Peyer's patch (tissue), 4 donors: ENCODE data around the gene PRSS48. TPM values are rescaled to one million over a fixed set of nuclear protein-coding genes. Genes with fewer than 3 reads are reported as not detected.

Experiments
- DNase-seq, 3 donors: peaks; one replicate each; pipeline ENCODE4 v3.0.0-alpha.2; 2017 to 2019
- H3K27ac ChIP-seq, 4 donors: fragments of 200-600 bp; sonication (generic); one replicate each; pipeline ENCODE4 v1.5.1; 2016 to 2019
- H3K27me3 ChIP-seq, 2 donors: fragments of 200-600 bp; sonication (generic); one replicate each; pipeline ENCODE4 v1.5.1; 2019
- H3K36me3 ChIP-seq, 3 donors: fragments of 200-600 bp; sonication (generic); one replicate each; pipeline ENCODE4 v1.5.1; 2016 to 2019
- H3K4me1 ChIP-seq, 4 donors: fragments of 200-600 bp; sonication (generic); one replicate each; pipeline ENCODE4 v1.5.1; 2016 to 2019
- H3K4me3 ChIP-seq, 4 donors: fragments of 200-600 bp; sonication (generic); 1 replicate in 3 of 4; 2 replicates in 1 of 4; pipeline ENCODE4 v1.5.1; 2016 to 2019; ENCODE audit warnings: mild to moderate bottlenecking in 1 of 4
- H3K9me3 ChIP-seq, 4 donors: fragments of 200-600 bp; sonication (generic); one replicate each; pipeline ENCODE4 v1.5.1; 2016 to 2019; ENCODE audit warnings: mild to moderate bottlenecking in 1 of 4
- CTCF ChIP-seq, 6 experiments: fragments of 450-650 bp in 4 of 6; fragments of 200-600 bp in 2 of 6; sonication (generic) in 1 of 6; IDR thresholded peaks; one replicate each; pipeline ENCODE4 v1.5.1; 2017 to 2019; ENCODE audit warnings: antibody characterized with exemption in 6 of 6, mild to moderate bottlenecking in 3 of 6, moderate library complexity in 1 of 6
- POLR2A ChIP-seq, 2 donors: fragments of 450-650 bp; IDR thresholded peaks; one replicate each; pipeline ENCODE4 v1.5.1; 2017; ENCODE audit warnings: antibody characterized with exemption in 2 of 2, mild to moderate bottlenecking in 2 of 2, moderate library complexity in 2 of 2
- total RNA-seq, 4 donors: library from RNA; depleted of rRNA; stranded (reverse); fragments of >200 nt; gene quantifications; one replicate each; pipeline ENCODE4 v1.1.0, GENCODE V29; 2016

The PRSS48 gene
- total RNA-seq: not detected

- Histone ChIP-seq H3K4me1 (peaks cover 0 to 4% (median 0%) of the 10 kb centered on the region in 4 donors), H3K27me3 (no peaks in the 10 kb centered on the region), H3K4me3 (no peak within 1 kb of the TSS), H3K27ac (no peak within 1 kb of the TSS), H3K36me3 (no peaks in the 10 kb centered on the region), H3K9me3 (no peaks in the 10 kb centered on the region)
- TF ChIP-seq POLR2A (IDR thresholded peaks at IDR 0.05) (no peak), CTCF (IDR thresholded peaks at IDR 0.05) (peak in 4 of 6 experiments; percentile 49 to 75 (median 66))
- DNase-seq: peak; percentile 16 to 85 (median 76)
Observed at GRCh38 chr4:151276787-151277562, at the start of gene PRSS48. Gene PRSS48 (plus strand): TSS chr4:151277161. CDS start chr4:151277173, 12 bp downstream.

GRCh38 chr4:151227172-151227571 lies 49.8 kb upstream of the PRSS48 start:
- H3K27me3 ChIP-seq: no peaks in the 10 kb centered on the region
- TF ChIP-seq CTCF (IDR thresholded peaks at IDR 0.05) (no peak), POLR2A (IDR thresholded peaks at IDR 0.05) (no peak)
- no peaks in the 10 kb centered on the region for H3K4me1 ChIP-seq
- peak overlapping the region in 2 of 4 donors; percentile 28 to 55 for H3K27ac ChIP-seq
- no peaks in the 10 kb centered on the region for H3K36me3 ChIP-seq
- H3K9me3 ChIP-seq: no peaks in the 10 kb centered on the region
- no peak for DNase-seq
- H3K4me3 ChIP-seq: peak overlapping the region in 3 of 4 donors; percentile 2 to 23 (median 3)

- H3K4me3 ChIP-seq: peak overlapping the region in 3 of 4 donors; percentile 0 to 23 (median 2)
- peak in 1 of 3 donors; percentile 60 for DNase-seq
- no peaks in the 10 kb centered on the region for H3K9me3 ChIP-seq
- no peak for TF ChIP-seq CTCF (IDR thresholded peaks at IDR 0.05)
- TF ChIP-seq POLR2A (IDR thresholded peaks at IDR 0.05): no peak
- H3K4me1 ChIP-seq: no peaks in the 10 kb centered on the region
- H3K27ac ChIP-seq: peak overlapping the region in 2 of 4 donors; percentile 28 to 55
- H3K36me3 ChIP-seq: no peaks in the 10 kb centered on the region
- H3K27me3 ChIP-seq: no peaks in the 10 kb centered on the region
Observed at GRCh38 chr4:151227731-151228130, 49.2 kb upstream of the PRSS48 start.

- TF ChIP-seq POLR2A (IDR thresholded peaks at IDR 0.05) (no peak), CTCF (IDR thresholded peaks at IDR 0.05) (no peak)
- Histone ChIP-seq H3K4me3 (no peak overlapping the region), H3K9me3 (no peaks in the 10 kb centered on the region), H3K27me3 (no peaks in the 10 kb centered on the region), H3K4me1 (no peaks in the 10 kb centered on the region), H3K27ac (peak overlapping the region in 2 of 4 donors; percentile 28 to 55), H3K36me3 (no peaks in the 10 kb centered on the region)
- no peak for DNase-seq
Observed at GRCh38 chr4:151228189-151229119, 48.5 kb upstream of the PRSS48 start.

- H3K27me3 ChIP-seq: no peaks in the 10 kb centered on the region
- no peaks in the 10 kb centered on the region for H3K36me3 ChIP-seq
- no peak for TF ChIP-seq POLR2A (IDR thresholded peaks at IDR 0.05)
- TF ChIP-seq CTCF (IDR thresholded peaks at IDR 0.05): no peak
- H3K27ac ChIP-seq: no peak overlapping the region
- no peaks in the 10 kb centered on the region for H3K9me3 ChIP-seq
- no peak for DNase-seq
- no peak overlapping the region for H3K4me3 ChIP-seq
- no peaks in the 10 kb centered on the region for H3K4me1 ChIP-seq
Observed at GRCh38 chr4:151231915-151232595, 44.9 kb upstream of the PRSS48 start.
